Erythroblast (primary cell): ENCODE data around the gene WNT9A.

Experiments
- DNase-seq, 2 experiments: peaks; one replicate each; lab custom pipeline; 2025; lab: John Stamatoyannopoulos, UW
- GATA1 ChIP-seq: IDR thresholded peaks from 2 replicates; pipeline ENCODE4 v1.6.1; 2011; ENCODE audit warnings: low read depth, mild to moderate bottlenecking, control low read depth, low read length, moderate library complexity
- POLR2A ChIP-seq: IDR thresholded peaks from 2 replicates; pipeline ENCODE4 v1.6.1; 2011; ENCODE audit warnings: mild to moderate bottlenecking, low read length

WNT9A gene

GRCh38 chr1:227948493-227949260 lies 945 bp upstream of the WNT9A start:
- TF ChIP-seq GATA1 (no peak), POLR2A (no peak)
- DNase-seq, result no peak

GRCh38 chr1:227947386-227947675 lies 401 bp downstream of the WNT9A start:
- TF ChIP-seq GATA1 (no peak), POLR2A (no peak)
- DNase-seq, result peak in 1 of 2 experiments; percentile 14

- TF ChIP-seq POLR2A (no peak), GATA1 (no peak)
- DNase-seq, result peak; percentile 42 to 48
These were observed 927 bp downstream of the WNT9A start for GRCh38 chr1:227946624-227947385.

- TF ChIP-seq GATA1 (no peak), POLR2A (no peak)
- DNase-seq, result no peak
These were observed 1.7 kb downstream of the WNT9A start for GRCh38 chr1:227945891-227946623.

- no peak for DNase-seq
- TF ChIP-seq GATA1 (no peak), POLR2A (no peak)
These were observed 2.5 kb downstream of the WNT9A start for GRCh38 chr1:227944931-227945890.

- DNase-seq, result no peak
These were observed 3.4 kb downstream of the WNT9A start for GRCh38 chr1:227944090-227944930.

GRCh38 chr1:227943381-227944089 lies 4.2 kb downstream of the WNT9A start:
- TF ChIP-seq POLR2A (no peak), GATA1 (no peak)
- DNase-seq, result no peak

More at GRCh38 chr1:227944090-227944930, 3.4 kb downstream of the WNT9A start:
- TF ChIP-seq POLR2A (no peak), GATA1 (no peak)

GRCh38 chr1:227942716-227943261 lies 4.9 kb downstream of the WNT9A start:
- TF ChIP-seq GATA1, result no peak
- no peak for TF ChIP-seq POLR2A
- DNase-seq, result no peak

GRCh38 chr1:227942021-227942715 lies 5.6 kb downstream of the WNT9A start:
- DNase-seq, result no peak
- TF ChIP-seq POLR2A (no peak), GATA1 (no peak)

GRCh38 chr1:227941509-227942020 lies 6.2 kb downstream of the WNT9A start:
- TF ChIP-seq POLR2A, result no peak
- TF ChIP-seq GATA1, result no peak
- no peak for DNase-seq
